AG08396 (cell line): ENCODE measurements around the gene UNKL.
"Not testable (repeated sequence)": the region's sequence is repeated elsewhere in the genome, so short reads cannot be mapped to it uniquely, and the experiment has no call there.

Experiments used
- DNase-seq: peaks from one replicate; pipeline ENCODE4 v3.0.0; 2012; ENCODE audit warnings: low spot score, mixed read lengths

The UNKL gene

GRCh38 chr16:1338855-1339675 is 75.4 kb downstream of the UNKL start:
- DNase-seq, result no peak

DNA sequence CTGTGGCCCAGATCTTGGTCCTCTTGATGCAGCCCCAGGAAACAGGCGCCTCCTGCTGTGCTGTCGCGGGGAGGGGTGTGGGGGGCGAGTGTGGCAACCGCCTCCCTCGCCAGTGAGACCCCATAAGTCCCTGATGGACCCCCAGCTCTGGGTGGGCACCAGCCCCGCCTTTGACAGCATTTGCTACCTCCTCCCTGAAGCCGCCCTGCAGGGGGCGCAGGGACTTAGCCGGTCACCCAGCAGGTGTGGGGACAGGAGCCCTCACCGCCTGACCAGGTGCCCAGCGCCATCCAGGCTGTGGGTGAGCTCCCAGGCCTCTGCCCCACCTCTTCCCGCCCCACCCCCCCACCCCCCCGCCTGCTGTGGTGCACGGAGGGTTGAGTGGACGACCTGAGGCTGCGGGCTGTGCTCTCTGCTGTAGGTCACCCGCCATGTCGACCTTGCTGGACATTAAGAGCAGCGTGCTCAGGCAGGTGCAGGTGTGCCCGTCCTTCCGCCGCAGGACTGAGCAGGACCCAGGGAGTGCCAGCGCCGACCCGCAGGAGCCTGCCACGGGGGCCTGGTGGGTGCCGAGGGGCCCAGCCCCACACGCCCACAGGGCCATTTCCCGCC is 76.3 kb downstream of the UNKL start:
- no peak for DNase-seq

- no peak for DNase-seq
These were observed 77.0 kb downstream of the UNKL start for GRCh38 chr16:1337486-1337885.

DNA sequence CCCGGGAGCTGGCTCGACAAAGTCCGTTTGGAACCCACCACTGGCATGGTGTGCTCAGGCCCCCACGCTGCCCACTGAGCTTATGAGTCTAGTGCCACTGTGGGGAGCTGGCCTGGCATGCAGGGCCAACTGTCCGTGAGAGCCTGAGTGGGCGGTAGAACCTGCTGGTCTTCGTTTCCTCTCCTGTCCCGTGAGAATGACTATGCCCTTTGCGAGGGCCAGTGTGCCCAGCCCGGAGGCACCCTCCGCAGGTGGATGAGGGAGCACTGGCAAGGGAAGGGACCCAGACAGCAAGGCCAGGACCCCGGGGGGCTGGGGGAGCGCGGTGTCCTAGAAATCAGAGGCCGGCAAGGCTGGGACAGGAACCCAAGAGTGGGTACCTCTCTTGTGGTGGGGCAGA is 77.9 kb downstream of the UNKL start:
- no peak for DNase-seq

- DNase-seq, result no peak
These were observed 78.5 kb downstream of the UNKL start for GRCh38 chr16:1335996-1336395.

DNA sequence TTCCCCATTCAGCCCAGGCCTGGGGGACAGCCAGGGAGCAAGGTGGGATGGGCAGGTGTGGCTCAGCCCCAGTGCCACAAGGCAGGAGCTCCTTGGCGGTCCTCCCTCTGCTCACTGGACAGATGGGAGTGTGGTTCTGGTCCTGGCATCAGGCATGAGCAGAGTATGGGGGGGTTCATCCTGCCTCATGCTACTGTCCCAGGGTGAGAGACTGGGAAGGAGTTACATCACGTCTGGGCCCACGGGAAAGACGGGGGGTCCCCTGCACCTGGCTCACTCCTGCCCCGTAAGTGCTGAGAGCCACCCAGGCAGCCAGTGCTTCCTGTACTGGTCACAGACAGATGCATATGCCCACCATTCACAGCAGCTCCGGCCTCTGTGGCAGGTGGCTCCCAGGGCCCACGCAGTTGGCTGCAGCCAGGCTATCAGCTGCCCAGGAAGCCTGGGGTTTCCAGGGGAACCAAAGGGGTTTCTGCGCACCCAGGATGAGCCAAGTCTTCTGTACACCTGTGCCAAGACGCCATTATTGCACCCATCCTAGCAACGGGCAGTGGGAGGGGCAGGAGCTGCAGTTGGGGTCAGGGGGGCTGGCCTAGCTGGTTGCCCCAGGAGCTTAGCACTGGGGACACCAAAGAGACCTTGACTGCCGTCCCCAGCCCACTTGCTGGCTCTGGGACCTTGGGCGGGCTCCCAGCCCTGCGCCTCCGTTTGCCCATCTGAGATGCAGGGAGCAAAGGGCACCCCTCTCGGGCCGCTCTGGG is 79.1 kb downstream of the UNKL start:
- no peak for DNase-seq

GRCh38 chr16:1334739-1335138 is 79.8 kb downstream of the UNKL start:
- DNase-seq, result no peak

- DNase-seq, result no peak
These were observed 80.4 kb downstream of the UNKL start for GRCh38 chr16:1333854-1334700.

GRCh38 chr16:1333149-1333812 is 81.2 kb downstream of the UNKL start, which contains the start of gene BAIAP3:
Gene BAIAP3 (plus strand): TSS chr16:1333645. CDS start chr16:1338550, 4,905 bp downstream.
- DNase-seq, result peak; percentile 91

- DNase-seq, result no peak
These were observed 81.8 kb downstream of the UNKL start for GRCh38 chr16:1332618-1333148.

DNA sequence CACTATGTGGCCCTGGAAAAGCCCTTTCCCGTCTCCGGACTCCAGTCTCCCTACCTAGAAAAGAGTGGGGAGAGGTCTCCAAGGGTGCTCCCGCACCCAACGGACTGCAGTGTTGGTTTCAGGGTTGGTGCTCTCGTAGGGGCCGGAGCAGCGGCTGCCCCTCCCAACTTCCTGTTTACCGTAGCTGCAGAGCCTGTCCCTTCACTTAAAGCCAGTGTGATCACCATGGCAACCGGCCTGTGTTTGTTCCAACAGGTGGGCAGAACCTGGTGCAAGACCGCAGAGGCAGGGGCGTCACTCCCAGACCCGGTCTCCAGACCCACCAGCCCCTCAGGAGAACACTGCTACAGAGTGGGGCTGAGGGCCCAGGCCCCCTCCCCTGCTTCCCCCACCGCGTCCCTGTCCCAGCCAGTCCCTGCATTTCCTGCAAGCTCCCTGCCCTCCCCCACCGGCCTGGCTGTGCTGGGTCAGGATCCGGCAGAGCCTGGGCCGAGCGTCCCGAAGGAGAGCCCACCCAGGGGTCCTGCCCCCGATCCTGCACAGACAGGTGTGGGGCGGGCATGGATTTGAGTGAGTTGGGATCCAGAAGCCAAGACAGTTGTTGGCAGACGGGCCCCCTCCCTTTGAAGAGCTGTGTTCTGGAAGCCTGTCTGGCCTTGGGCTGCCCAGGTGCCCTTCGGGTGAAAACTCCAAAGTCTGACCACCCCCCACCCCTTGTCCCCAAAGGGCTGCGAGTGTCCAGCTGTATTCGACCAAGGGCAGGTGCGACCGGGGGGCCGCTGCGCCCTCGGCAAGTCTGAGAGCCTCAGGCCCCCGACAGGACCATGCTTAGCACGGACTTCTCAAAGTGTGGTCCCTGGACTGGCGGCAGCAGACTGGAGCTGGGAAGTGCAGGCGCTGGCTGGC is 82.5 kb downstream of the UNKL start:
- peak; percentile 82 for DNase-seq

DNA sequence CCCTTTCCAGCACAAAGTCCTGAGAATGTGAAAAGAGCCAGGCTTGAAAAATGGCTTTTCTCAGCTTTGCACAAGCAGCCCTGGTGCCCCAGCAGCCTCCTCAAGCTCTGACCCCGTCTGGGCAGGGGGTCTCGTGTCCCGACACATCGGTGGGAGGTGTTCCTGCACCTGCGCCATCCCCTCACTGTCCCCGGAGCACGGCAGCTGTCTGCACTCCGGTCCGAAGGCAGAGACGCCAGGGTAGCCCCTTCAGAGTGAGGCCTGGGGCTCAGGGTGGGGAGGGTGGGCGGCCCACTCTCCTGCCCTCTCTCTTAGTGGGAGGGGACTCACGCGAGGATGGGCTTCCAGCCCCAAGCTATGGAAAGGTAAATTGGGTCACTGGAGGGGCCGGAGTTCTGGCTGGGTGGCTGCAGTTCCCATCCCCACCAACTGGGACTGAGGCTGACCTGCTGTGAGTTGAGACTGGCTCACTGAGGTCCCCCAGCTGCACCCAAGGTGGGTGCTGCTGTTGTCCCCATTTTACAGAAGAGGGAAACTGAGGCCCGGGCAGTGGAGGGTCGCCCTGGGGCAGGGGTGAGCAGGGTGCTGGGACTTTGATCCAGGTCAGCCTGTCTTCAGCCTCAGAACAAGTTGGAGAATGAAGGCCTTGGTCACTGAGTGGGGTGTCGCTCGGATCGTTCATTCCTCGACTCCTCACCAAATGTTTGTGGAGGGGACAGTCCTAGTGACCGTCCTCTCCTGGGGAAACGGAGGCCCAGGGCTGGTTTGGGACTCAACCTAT is 83.4 kb downstream of the UNKL start:
- no peak for DNase-seq

DNA sequence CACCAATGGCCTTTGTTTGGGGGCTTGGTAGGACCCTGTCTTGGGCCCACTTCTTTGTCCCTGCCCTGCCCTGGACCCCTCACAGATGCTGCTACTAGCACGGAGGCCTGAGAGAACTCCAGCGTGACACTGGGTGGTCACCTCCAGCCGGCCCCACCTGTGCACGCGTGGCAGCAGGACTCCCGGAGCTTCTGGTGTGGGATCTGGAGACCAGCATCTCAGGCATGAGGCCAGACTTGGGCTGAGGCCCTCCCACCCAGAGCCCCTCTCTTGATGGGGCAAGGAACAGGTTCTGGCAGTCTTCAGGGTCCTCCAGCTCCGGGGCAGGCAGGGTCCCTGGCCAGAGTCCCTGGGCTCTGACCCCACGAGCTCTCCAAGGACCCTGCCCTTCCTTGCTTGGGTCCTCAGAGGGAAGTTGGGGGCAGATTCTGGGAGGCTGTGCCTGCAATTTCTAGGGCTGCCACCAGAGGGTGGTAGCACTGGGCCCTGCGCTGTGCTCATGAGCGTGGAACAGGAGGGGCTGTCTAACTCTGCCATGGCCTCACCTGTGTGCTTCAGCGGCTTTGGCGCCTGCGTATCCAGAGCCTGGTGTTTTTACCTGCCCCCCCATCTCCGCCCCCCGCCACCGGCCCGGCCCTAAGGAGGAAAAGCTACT is 84.1 kb downstream of the UNKL start:
- no peak for DNase-seq

DNA sequence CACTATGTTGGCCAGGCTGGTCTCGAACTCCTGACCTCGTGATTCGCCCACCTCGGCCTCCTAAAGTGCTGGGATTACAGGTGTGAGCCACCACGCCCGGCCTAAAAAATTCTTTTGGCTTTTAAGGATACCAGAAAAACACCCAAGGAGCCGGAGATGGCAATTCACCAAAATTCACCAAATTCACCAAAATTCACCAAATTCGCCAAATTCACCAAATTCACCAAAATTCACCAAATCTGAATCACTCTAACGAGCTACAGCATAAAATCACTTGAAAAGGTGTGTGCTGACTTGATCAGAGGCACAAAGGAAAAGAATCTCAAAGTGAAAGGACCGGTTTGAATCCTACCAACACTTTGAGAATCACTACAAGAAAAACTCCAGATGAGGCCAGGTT is 85.5 kb downstream of the UNKL start:
- DNase-seq, result not testable (repeated sequence)

- DNase-seq, result not testable (repeated sequence)
These were observed 86.4 kb downstream of the UNKL start for GRCh38 chr16:1328136-1328535.

DNA sequence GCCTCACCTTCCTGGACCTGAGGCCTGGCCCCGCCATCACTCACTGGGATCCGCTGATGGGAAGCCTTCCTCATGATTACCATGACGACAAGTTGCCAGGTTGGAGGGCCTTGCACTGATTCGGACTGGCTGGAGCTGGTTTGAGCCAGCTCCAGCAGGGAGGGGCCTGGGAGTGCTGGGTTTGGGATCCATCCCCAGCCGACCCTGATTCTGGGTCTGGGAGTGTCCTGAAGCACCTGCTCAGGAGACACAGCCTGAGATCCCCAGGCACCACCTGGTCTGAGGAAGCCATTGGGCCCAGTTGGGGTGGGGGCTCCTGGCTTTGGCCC is 86.9 kb downstream of the UNKL start:
- DNase-seq, result no peak

GRCh38 chr16:1326946-1327618 is 87.4 kb downstream of the UNKL start:
- DNase-seq, result no peak

GRCh38 chr16:1326391-1326790 is 88.1 kb downstream of the UNKL start:
- DNase-seq, result no peak
